Measurements from ENCODE around the gene THOC5. TPM values are rescaled to one million over a fixed set of nuclear protein-coding genes. Genes with fewer than 3 reads are reported as not detected.

THOC5 gene
- total RNA-seq, 1 experiment from 2014 or later, result 74.6 TPM

DNA sequence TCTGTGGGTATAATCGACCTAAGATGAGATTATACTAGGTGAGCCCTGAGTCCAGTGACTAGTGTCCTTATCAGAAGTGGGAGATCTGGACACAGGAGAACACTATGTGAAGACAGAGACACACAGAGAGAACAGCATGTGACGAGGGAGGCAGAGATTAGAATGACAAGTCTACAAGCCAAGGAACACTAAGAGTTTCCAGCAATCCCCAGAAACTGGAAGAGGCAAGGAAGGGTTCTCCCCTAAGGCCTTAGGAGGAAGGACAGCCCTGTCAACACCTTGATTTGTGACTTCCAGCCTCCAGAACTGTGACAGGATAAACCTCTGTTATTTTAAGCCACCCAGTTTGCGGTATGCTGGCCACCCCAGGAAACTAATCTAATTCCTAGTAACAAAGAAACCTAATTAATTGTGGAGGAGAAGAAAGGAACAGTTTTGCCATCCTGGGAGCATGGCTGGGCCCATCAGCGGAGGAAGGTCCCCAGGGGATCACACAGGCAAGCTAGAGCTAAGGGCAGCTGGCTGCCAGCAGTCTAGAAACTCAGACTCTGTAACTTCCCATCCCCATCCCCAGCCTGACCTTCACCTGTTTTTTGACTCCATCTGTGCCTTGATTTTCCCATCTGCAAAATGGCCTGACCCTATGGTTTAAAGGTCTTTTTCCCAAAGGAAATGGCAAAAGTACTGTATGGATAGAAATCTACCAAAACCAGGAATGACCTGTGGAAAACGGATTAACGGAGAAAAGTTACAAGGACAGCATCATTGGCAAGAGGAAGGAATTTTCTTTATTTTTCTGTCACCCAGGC is 10.3 kb upstream of the THOC5 start:
- Histone ChIP-seq H3K9me3 (no peaks in the 10 kb centered on the region), H3K27me3 (replicated peaks; ENCODE audit: control insufficient read depth, insufficient read depth, low read length) (no peaks in the 10 kb centered on the region), H3K36me3 (ENCODE audit: control insufficient read depth, insufficient read depth, low read length) (peaks cover 9% of the 10 kb centered on the region), H3K4me1 (peaks cover 3% of the 10 kb centered on the region), H3K4me3 (ENCODE audit: low read depth, low read length) (no peak overlapping the region)
- TF ChIP-seq, protein P1, sequence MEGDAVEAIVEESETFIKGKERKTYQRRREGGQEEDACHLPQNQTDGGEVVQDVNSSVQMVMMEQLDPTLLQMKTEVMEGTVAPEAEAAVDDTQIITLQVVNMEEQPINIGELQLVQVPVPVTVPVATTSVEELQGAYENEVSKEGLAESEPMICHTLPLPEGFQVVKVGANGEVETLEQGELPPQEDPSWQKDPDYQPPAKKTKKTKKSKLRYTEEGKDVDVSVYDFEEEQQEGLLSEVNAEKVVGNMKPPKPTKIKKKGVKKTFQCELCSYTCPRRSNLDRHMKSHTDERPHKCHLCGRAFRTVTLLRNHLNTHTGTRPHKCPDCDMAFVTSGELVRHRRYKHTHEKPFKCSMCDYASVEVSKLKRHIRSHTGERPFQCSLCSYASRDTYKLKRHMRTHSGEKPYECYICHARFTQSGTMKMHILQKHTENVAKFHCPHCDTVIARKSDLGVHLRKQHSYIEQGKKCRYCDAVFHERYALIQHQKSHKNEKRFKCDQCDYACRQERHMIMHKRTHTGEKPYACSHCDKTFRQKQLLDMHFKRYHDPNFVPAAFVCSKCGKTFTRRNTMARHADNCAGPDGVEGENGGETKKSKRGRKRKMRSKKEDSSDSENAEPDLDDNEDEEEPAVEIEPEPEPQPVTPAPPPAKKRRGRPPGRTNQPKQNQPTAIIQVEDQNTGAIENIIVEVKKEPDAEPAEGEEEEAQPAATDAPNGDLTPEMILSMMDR (IDR thresholded peaks at IDR 0.05; ENCODE audit: insufficient read depth in 1 of 2, low read depth in 1 of 2, low read length in 1 of 2, severe bottlenecking in 1 of 2, unreplicated experiment in 1 of 2), result no peak
- BruUV-seq (replicated peaks), result no TSS peak
- Mint-ChIP-seq H3K27me3 (ENCODE audit: insufficient read depth, unreplicated experiment) (no peaks in the 10 kb centered on the region), H3K27ac (ENCODE audit: unreplicated experiment) (no peak overlapping the region), H3K9me3 (ENCODE audit: unreplicated experiment) (no peaks in the 10 kb centered on the region), H3K4me1 (ENCODE audit: low read depth, unreplicated experiment) (peaks cover 4% of the 10 kb centered on the region), H3K4me3 (ENCODE audit: unreplicated experiment) (no peak overlapping the region), H3K36me3 (ENCODE audit: insufficient read depth, unreplicated experiment) (peaks cover 8% of the 10 kb centered on the region)
- POLR2A ChIA-PET, result no interaction called here
- CTCF ChIA-PET, result no interaction called here
- no peak for DNase-seq
- intact Hi-C loops (cut with micrococcal nuclease; ENCODE audit: unreplicated experiment), result no loop called here

DNA sequence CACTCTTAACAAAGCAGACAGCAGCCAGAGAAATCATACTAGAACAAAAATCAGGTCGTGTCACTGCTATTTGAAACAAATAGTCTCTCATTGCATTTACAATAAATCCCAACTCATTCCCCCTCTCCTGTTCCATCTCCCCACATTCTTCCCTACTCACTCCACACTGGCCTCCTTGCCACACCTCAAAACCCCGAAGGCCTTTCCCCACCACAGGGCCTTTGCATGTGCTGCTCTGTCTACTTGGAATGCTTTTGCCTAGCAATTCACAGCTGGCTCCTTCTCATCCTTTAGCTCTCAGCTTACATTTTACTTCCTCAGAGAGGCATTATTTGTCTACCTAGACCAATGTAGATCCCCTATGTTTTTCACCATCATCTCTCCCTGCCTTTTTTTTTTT is 6.3 kb upstream of the THOC5 start:
- Mint-ChIP-seq H3K27me3 (ENCODE audit: insufficient read depth, unreplicated experiment) (no peaks in the 10 kb centered on the region), H3K9me3 (ENCODE audit: unreplicated experiment) (no peaks in the 10 kb centered on the region), H3K36me3 (ENCODE audit: insufficient read depth, unreplicated experiment) (peaks cover 19% of the 10 kb centered on the region), H3K4me3 (ENCODE audit: unreplicated experiment) (no peak overlapping the region), H3K4me1 (ENCODE audit: low read depth, unreplicated experiment) (no peaks in the 10 kb centered on the region), H3K27ac (ENCODE audit: unreplicated experiment) (no peak overlapping the region)
- H3K27me3 ChIP-seq (replicated peaks; ENCODE audit: control insufficient read depth, insufficient read depth, low read length), result no peaks in the 10 kb centered on the region
- no TSS peak for BruUV-seq (replicated peaks)
- peaks cover 8% of the 10 kb centered on the region for H3K36me3 ChIP-seq (ENCODE audit: control insufficient read depth, insufficient read depth, low read length)
- ChIA-PET POLR2A (no interaction called here), CTCF (no interaction called here)
- H3K4me1 ChIP-seq, result no peaks in the 10 kb centered on the region
- H3K9me3 ChIP-seq, result no peaks in the 10 kb centered on the region
- no peak for DNase-seq
- TF ChIP-seq, protein P1 (IDR thresholded peaks at IDR 0.05; ENCODE audit: insufficient read depth in 1 of 2, low read depth in 1 of 2, low read length in 1 of 2, severe bottlenecking in 1 of 2, unreplicated experiment in 1 of 2), result no peak
- H3K4me3 ChIP-seq (ENCODE audit: low read depth, low read length), result no peak overlapping the region
- intact Hi-C loops (cut with micrococcal nuclease; ENCODE audit: unreplicated experiment), result no loop called here

DNA sequence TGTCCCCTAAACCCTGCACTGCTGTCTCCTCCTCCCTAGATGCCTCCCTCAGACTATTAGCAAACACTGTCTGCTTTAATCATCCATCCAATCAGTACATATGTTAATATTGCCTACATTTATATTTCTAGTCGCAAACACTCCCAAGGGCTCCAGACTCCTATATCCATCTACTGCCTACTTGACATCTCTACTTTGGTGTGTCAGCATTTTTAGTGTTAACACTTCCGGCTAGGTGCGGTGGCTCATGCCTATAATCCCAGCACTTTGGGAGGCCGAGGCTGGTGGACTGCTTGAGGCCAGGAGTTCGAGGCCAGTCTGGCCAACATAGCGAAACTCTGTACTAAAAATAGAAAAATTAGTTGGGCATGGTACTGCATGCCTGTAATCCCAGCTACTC is 5.5 kb upstream of the THOC5 start:
- no peak for DNase-seq
- TF ChIP-seq, protein P1 (IDR thresholded peaks at IDR 0.05; ENCODE audit: insufficient read depth in 1 of 2, low read depth in 1 of 2, low read length in 1 of 2, severe bottlenecking in 1 of 2, unreplicated experiment in 1 of 2), result no peak
- Histone ChIP-seq H3K4me1 (0 out of 2 replicates have a peak, but pooled peaks cover 6% of the 10 kb centered on the region), H3K9me3 (no peaks in the 10 kb centered on the region), H3K27me3 (replicated peaks; ENCODE audit: control insufficient read depth, insufficient read depth, low read length) (no peaks in the 10 kb centered on the region), H3K4me3 (ENCODE audit: low read depth, low read length) (no peak overlapping the region), H3K36me3 (ENCODE audit: control insufficient read depth, insufficient read depth, low read length) (peaks cover 8% of the 10 kb centered on the region)
- no peak overlapping the region for H3K4me3 Mint-ChIP-seq (ENCODE audit: unreplicated experiment)
- CTCF ChIA-PET, result no interaction called here
- H3K27ac Mint-ChIP-seq (ENCODE audit: unreplicated experiment), result no peak overlapping the region
- H3K36me3 Mint-ChIP-seq (ENCODE audit: insufficient read depth, unreplicated experiment), result peaks cover 19% of the 10 kb centered on the region
- no peaks in the 10 kb centered on the region for H3K9me3 Mint-ChIP-seq (ENCODE audit: unreplicated experiment)
- intact Hi-C loops (cut with micrococcal nuclease; ENCODE audit: unreplicated experiment), result no loop called here
- H3K27me3 Mint-ChIP-seq (ENCODE audit: insufficient read depth, unreplicated experiment), result no peaks in the 10 kb centered on the region
- H3K4me1 Mint-ChIP-seq (ENCODE audit: low read depth, unreplicated experiment), result no peaks in the 10 kb centered on the region
- POLR2A ChIA-PET, result no interaction called here
- BruUV-seq (replicated peaks), result no TSS peak
